Liver (tissue), 9 donors: ENCODE measurements around the gene KRT83. TPM values are rescaled to one million over a fixed set of nuclear protein-coding genes. Genes with fewer than 3 reads are reported as not detected.

Experiments
- DNase-seq: peaks from one replicate; pipeline ENCODE4 v3.0.0-alpha.2; 2017; ENCODE audit warnings: low spot score
- H3K27ac ChIP-seq, 2 donors: one replicate each; pipeline ENCODE4 v1.7.0; 2013; ENCODE audit warnings: inconsistent platforms in 2 of 2, low read length in 2 of 2, control low read depth in 1 of 2, low read depth in 1 of 2, mild to moderate bottlenecking in 1 of 2
- H3K27me3 ChIP-seq, 4 donors: one replicate each; pipeline versions ENCODE4 v1.6.1 to v1.7.0; 2013; ENCODE audit warnings: low read length in 3 of 4, inconsistent platforms in 1 of 4, mild to moderate bottlenecking in 1 of 4, moderate library complexity in 1 of 4; ENCODE audit not compliant: control insufficient read depth in 4 of 4, insufficient read depth in 4 of 4
- H3K36me3 ChIP-seq, 4 donors: one replicate each; pipeline versions ENCODE4 v1.6.1 to v1.7.0; 2013; ENCODE audit warnings: low read length in 3 of 4, mild to moderate bottlenecking in 3 of 4, low read depth in 1 of 4, moderate library complexity in 1 of 4; ENCODE audit not compliant: control insufficient read depth in 4 of 4, insufficient read depth in 3 of 4
- H3K4me1 ChIP-seq, 4 donors: one replicate each; pipeline versions ENCODE4 v1.6.1 to v1.7.0; 2013; ENCODE audit warnings: low read length in 3 of 4, mild to moderate bottlenecking in 3 of 4, moderate library complexity in 1 of 4; ENCODE audit not compliant: control insufficient read depth in 4 of 4, insufficient read depth in 4 of 4
- H3K4me3 ChIP-seq, 3 donors: one replicate each; pipeline versions ENCODE4 v1.6.1 to v1.7.0; 2013; ENCODE audit warnings: low read length in 3 of 3, control low read depth in 1 of 3, low read depth in 1 of 3, mild to moderate bottlenecking in 1 of 3
- H3K9ac ChIP-seq, 2 donors: one replicate each; pipeline ENCODE4 v1.7.0; 2013; ENCODE audit warnings: low read length in 2 of 2, mild to moderate bottlenecking in 2 of 2, moderate library complexity in 2 of 2, control low read depth in 1 of 2, low read depth in 1 of 2
- H3K9me3 ChIP-seq, 4 donors: one replicate each; pipeline versions ENCODE4 v1.6.1 to v1.7.0; 2013; ENCODE audit warnings: low read length in 3 of 4; ENCODE audit not compliant: control insufficient read depth in 4 of 4
- EGR1 ChIP-seq, 2 donors: IDR thresholded peaks; 2 replicates each; pipeline ENCODE4 v1.6.1; 2016 to 2018; ENCODE audit warnings: antibody characterized with exemption in 2 of 2, low read depth in 2 of 2
- FOXA1 ChIP-seq: IDR thresholded peaks from 2 replicates; pipeline ENCODE4 v1.6.1; 2016; ENCODE audit warnings: antibody characterized with exemption
- HNF4G ChIP-seq: IDR thresholded peaks from 2 replicates; pipeline ENCODE4 v1.6.1; 2016; ENCODE audit warnings: antibody characterized with exemption
- JUND ChIP-seq, 2 donors: IDR thresholded peaks; 2 replicates each; pipeline ENCODE4 v1.6.1; 2016; ENCODE audit warnings: antibody characterized with exemption in 2 of 2
- RXRA ChIP-seq, 2 donors: IDR thresholded peaks; 2 replicates each; pipeline ENCODE4 v1.6.1; 2017 to 2018; ENCODE audit warnings: antibody characterized with exemption in 2 of 2, mild to moderate bottlenecking in 1 of 2
- YY1 ChIP-seq: IDR thresholded peaks from 2 replicates; pipeline ENCODE4 v1.6.1; 2016; ENCODE audit warnings: antibody characterized with exemption, mild to moderate bottlenecking
- WGBS: extraction: QIAGEN DNeasy Blood & Tissue Kit; methylation state at CpG from one replicate; pipeline ENCODE4 v1.1.7; 2013; 5-methylcytosine and 5-hydroxymethylcytosine counted together
- polyA plus RNA-seq, 2 donors: library from polyadenylated mRNA; stranded (reverse) in 1 of 2; unstranded in 1 of 2; fragments of 200-250 nt in 1 of 2; fragments of >200 nt in 1 of 2; fragmentation: Nextera tagmentation in 1 of 2; extraction: Ambion mirVana in 1 of 2; gene quantifications; one replicate each; pipeline versions ENCODE4 v1.2.1 to v1.2.3, GENCODE V29; 2013 to 2015
- total RNA-seq, 2 donors: library from RNA; depleted of rRNA; stranded (reverse); fragments of >200 nt; gene quantifications; one replicate each; pipeline ENCODE4 v1.2.3, GENCODE V29; 2014
- TF ChIP-seq, protein P1 (sequence below): IDR thresholded peaks from 2 replicates; pipeline ENCODE4 v1.6.1; 2016; ENCODE audit warnings: antibody characterized with exemption
- TF ChIP-seq, protein P2 (sequence below): IDR thresholded peaks from 2 replicates; pipeline ENCODE4 v1.6.1; 2016; ENCODE audit warnings: antibody characterized with exemption, mild to moderate bottlenecking
- TF ChIP-seq, protein P3 (sequence below): fragments of 150-350 bp; IDR thresholded peaks from 2 replicates; pipeline ENCODE4 v1.5.1; 2017; ENCODE audit warnings: improper control_type of control experiment, low read depth, low read length; ENCODE audit not compliant: missing input control
- TF ChIP-seq, protein P4 (sequence below): IDR thresholded peaks from 2 replicates; pipeline ENCODE4 v1.6.1; 2016; ENCODE audit warnings: antibody characterized with exemption
- donor health status: healthy.
- donor health status: healthy.
- donor health status: healthy.
- donor health status: healthy.
- donor health status: healthy.

KRT83 gene
- total and polyA plus RNA-seq, 4 donors: not detected

GRCh38 chr12:52266514-52266913 lies 54.7 kb downstream of the KRT83 start:
- Histone ChIP-seq H3K27ac (no peak overlapping the region), H3K27me3 (no peaks in the 10 kb centered on the region), H3K36me3 (no peaks in the 10 kb centered on the region), H3K9me3 (no peaks in the 10 kb centered on the region), H3K4me1 (no peaks in the 10 kb centered on the region), H3K9ac (no peak overlapping the region), H3K4me3 (no peak overlapping the region)
- DNase-seq: no peak
- no peak for TF ChIP-seq JUND (IDR thresholded peaks at IDR 0.05)
- 82% methylated on average over 2 of the region's 2 CpGs for WGBS

- no peaks in the 10 kb centered on the region for H3K36me3 ChIP-seq
- 86% methylated on average over 2 of the region's 2 CpGs for WGBS
- no peak overlapping the region for H3K27ac ChIP-seq
- no peaks in the 10 kb centered on the region for H3K9me3 ChIP-seq
- H3K27me3 ChIP-seq: peaks cover 0 to under 1% (median 0%) of the 10 kb centered on the region in 4 donors
- H3K4me3 ChIP-seq: no peak overlapping the region
- DNase-seq: no peak
- no peak overlapping the region for H3K9ac ChIP-seq
- H3K4me1 ChIP-seq: no peaks in the 10 kb centered on the region
- TF ChIP-seq JUND (IDR thresholded peaks at IDR 0.05): no peak
- TF ChIP-seq EGR1 (IDR thresholded peaks at IDR 0.05; ENCODE audit: low read depth in 2 of 2): no peak
- TF ChIP-seq, protein P1, sequence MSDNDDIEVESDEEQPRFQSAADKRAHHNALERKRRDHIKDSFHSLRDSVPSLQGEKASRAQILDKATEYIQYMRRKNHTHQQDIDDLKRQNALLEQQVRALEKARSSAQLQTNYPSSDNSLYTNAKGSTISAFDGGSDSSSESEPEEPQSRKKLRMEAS: no peak
- TF ChIP-seq, protein P2, sequence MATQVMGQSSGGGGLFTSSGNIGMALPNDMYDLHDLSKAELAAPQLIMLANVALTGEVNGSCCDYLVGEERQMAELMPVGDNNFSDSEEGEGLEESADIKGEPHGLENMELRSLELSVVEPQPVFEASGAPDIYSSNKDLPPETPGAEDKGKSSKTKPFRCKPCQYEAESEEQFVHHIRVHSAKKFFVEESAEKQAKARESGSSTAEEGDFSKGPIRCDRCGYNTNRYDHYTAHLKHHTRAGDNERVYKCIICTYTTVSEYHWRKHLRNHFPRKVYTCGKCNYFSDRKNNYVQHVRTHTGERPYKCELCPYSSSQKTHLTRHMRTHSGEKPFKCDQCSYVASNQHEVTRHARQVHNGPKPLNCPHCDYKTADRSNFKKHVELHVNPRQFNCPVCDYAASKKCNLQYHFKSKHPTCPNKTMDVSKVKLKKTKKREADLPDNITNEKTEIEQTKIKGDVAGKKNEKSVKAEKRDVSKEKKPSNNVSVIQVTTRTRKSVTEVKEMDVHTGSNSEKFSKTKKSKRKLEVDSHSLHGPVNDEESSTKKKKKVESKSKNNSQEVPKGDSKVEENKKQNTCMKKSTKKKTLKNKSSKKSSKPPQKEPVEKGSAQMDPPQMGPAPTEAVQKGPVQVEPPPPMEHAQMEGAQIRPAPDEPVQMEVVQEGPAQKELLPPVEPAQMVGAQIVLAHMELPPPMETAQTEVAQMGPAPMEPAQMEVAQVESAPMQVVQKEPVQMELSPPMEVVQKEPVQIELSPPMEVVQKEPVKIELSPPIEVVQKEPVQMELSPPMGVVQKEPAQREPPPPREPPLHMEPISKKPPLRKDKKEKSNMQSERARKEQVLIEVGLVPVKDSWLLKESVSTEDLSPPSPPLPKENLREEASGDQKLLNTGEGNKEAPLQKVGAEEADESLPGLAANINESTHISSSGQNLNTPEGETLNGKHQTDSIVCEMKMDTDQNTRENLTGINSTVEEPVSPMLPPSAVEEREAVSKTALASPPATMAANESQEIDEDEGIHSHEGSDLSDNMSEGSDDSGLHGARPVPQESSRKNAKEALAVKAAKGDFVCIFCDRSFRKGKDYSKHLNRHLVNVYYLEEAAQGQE: no peak
- TF ChIP-seq, protein P3, sequence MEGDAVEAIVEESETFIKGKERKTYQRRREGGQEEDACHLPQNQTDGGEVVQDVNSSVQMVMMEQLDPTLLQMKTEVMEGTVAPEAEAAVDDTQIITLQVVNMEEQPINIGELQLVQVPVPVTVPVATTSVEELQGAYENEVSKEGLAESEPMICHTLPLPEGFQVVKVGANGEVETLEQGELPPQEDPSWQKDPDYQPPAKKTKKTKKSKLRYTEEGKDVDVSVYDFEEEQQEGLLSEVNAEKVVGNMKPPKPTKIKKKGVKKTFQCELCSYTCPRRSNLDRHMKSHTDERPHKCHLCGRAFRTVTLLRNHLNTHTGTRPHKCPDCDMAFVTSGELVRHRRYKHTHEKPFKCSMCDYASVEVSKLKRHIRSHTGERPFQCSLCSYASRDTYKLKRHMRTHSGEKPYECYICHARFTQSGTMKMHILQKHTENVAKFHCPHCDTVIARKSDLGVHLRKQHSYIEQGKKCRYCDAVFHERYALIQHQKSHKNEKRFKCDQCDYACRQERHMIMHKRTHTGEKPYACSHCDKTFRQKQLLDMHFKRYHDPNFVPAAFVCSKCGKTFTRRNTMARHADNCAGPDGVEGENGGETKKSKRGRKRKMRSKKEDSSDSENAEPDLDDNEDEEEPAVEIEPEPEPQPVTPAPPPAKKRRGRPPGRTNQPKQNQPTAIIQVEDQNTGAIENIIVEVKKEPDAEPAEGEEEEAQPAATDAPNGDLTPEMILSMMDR: no peak
- TF ChIP-seq RXRA (IDR thresholded peaks at IDR 0.05): no peak
- TF ChIP-seq FOXA1: no peak
- TF ChIP-seq YY1: no peak
- TF ChIP-seq, protein P4, sequence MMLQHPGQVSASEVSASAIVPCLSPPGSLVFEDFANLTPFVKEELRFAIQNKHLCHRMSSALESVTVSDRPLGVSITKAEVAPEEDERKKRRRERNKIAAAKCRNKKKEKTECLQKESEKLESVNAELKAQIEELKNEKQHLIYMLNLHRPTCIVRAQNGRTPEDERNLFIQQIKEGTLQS: no peak
- TF ChIP-seq HNF4G: no peak
Measured at GRCh38 chr12:52264435-52264825, 56.8 kb downstream of the KRT83 start.

Other genes with a start within 250 kb of the KRT83 start
- under 1 TPM in 1 of 2 donors, not detected in 1; 0.50 TPM for gene SMIM41, start 241.7 kb downstream of the KRT83 start, total RNA-seq
- gene SMIM41, start 241.7 kb downstream of the KRT83 start, polyA plus RNA-seq: under 1 TPM; 0.03 to 0.24 TPM
- under 1 TPM; 0.05 to 0.08 TPM for gene KRT80, start 129.4 kb downstream of the KRT83 start, total RNA-seq
- gene KRT80, start 129.4 kb downstream of the KRT83 start, polyA plus RNA-seq: under 1 TPM; 0.04 to 0.12 TPM
- 1 to 10 TPM in 1 of 2 donors, under 1 TPM in 1; 0.37 to 8.0 TPM for gene KRT7, start 88.2 kb downstream of the KRT83 start, total RNA-seq
- 1 to 10 TPM; 6.0 to 9.9 TPM for gene KRT7, start 88.2 kb downstream of the KRT83 start, polyA plus RNA-seq
- under 1 TPM in 1 of 2 donors, not detected in 1; 0.08 TPM for gene KRT86, start 46.8 kb downstream of the KRT83 start, total RNA-seq
- not detected for gene KRT86, start 46.8 kb downstream of the KRT83 start, polyA plus RNA-seq
- not detected for gene KRT81, start 29.9 kb downstream of the KRT83 start, total RNA-seq
- not detected for gene KRT81, start 29.9 kb downstream of the KRT83 start, polyA plus RNA-seq
- gene KRT85, start 46.1 kb upstream of the KRT83 start, total RNA-seq: not detected
- not detected for gene KRT85, start 46.1 kb upstream of the KRT83 start, polyA plus RNA-seq
- not detected for gene KRT84, start 64.3 kb upstream of the KRT83 start, total RNA-seq
- gene KRT84, start 64.3 kb upstream of the KRT83 start, polyA plus RNA-seq: not detected
- gene KRT82, start 84.9 kb upstream of the KRT83 start, total RNA-seq: not detected
- gene KRT82, start 84.9 kb upstream of the KRT83 start, polyA plus RNA-seq: not detected
- gene KRT75, start 113.0 kb upstream of the KRT83 start, total RNA-seq: not detected
- gene KRT75, start 113.0 kb upstream of the KRT83 start, polyA plus RNA-seq: not detected
- gene KRT6B, start 130.7 kb upstream of the KRT83 start, total RNA-seq: under 1 TPM in 1 of 2 donors, not detected in 1; 0.23 TPM
- gene KRT6B, start 130.7 kb upstream of the KRT83 start, polyA plus RNA-seq: not detected
- gene KRT6C, start 152.4 kb upstream of the KRT83 start, total RNA-seq: under 1 TPM in 1 of 2 donors, not detected in 1; 0.61 TPM
- not detected for gene KRT6C, start 152.4 kb upstream of the KRT83 start, polyA plus RNA-seq
- gene KRT6A, start 171.9 kb upstream of the KRT83 start, total RNA-seq: under 1 TPM in 1 of 2 donors, not detected in 1; 0.05 TPM
- under 1 TPM in 1 of 2 donors, not detected in 1; 0.02 TPM for gene KRT6A, start 171.9 kb upstream of the KRT83 start, polyA plus RNA-seq
- gene KRT5, start 199.0 kb upstream of the KRT83 start, total RNA-seq: not detected
- under 1 TPM in 1 of 2 donors, not detected in 1; 0.08 TPM for gene KRT5, start 199.0 kb upstream of the KRT83 start, polyA plus RNA-seq
- not detected for gene KRT71, start 231.7 kb upstream of the KRT83 start, total RNA-seq
- gene KRT71, start 231.7 kb upstream of the KRT83 start, polyA plus RNA-seq: not detected